ENCODE data around the gene CDK14.

CDK14 gene

GRCh38 chr7:90818341-90818740 lies 222.2 kb downstream of the CDK14 start:
- no peak for DNase-seq

DNA sequence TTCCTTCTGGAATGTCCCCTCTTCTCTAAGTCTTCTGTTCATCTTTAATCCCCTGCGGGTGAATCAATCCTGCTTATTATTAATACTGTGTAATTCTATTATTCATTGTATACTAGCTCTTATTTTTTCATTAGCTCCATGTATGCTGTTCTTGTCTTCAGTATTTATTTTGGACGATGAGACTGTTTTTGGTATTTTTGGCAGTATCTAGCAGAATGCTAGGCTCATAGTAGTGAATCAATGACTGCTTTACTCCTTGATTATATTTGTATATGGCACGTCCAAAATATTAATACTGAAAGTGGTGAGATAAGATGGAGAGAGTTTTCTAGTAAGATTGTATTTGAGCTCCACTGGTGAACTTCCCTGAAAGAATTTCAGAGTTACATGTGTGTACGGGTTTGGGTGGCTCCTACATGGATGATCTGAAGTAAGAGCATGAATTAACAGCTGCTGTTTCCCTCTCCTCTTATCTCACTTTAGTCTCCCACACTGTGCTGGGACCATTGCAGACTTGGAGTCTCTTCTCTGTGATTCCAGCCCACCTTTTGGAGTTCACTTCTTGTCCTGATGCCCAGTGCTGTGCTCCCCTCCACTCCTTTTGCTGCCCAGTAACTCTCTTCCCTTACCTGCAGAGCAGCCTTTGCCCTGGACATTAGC lies 226.0 kb downstream of the CDK14 start:
- no peak for DNase-seq

DNA sequence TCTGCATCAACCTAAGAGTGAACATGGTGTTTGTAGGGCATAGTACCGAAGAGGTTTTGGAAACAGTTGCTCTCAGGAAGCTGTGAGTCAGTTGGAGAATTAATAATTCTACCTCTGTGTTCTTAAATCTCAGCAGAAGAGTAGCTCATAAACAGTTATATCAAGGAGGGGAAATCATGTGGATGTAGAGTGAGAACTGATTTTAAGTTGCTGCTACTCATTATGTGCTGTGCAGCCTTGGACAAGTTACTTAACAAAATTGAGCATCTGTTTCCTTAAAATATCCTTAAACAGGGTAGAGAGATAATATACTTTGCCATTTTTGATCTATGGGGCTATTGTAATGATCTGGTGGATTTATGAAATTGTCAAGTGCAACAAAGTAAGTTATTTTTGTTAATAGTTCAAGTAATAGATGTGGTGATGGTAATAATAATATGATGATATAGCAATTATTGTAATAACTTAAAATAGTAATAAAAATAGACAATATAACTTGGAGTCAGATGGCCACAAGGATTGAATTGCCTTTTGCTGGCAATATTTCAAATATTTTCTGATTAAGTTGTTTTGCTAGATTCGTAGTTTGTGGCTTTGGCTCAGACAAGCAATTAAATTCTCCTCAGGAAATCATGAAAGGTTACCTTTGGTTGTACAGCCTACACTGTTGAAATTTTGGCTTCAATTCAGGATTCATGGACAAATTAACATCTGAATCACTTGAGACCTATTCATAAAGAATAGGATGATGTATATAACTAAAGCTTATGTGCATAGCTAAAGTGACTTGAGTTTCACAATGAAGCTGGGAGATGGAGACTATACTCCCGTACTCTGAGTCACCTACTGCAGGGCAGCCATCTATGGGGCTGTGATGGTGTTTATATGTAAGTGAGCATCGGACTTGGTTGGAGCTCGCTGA lies 228.5 kb downstream of the CDK14 start:
- no peak for DNase-seq

DNA sequence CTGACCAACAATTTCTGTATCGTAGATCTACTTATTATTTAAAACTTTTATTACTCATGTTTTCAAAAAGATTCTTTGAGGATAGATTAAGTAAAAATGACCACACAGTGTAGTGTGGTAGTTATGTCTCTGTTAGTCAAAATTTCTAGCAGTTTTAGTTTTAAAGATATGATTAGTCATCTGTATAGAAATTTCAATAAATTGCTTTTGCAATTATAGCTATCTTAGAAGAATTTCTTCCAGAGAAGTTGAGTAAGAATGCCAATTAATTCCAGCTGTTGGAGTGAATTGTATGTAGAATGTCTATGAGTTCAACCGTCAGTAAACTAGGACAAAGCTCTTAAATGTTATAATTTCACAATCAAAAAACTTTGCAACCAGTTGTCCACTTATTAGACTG lies 229.7 kb downstream of the CDK14 start:
- DNase-seq = no peak

DNA sequence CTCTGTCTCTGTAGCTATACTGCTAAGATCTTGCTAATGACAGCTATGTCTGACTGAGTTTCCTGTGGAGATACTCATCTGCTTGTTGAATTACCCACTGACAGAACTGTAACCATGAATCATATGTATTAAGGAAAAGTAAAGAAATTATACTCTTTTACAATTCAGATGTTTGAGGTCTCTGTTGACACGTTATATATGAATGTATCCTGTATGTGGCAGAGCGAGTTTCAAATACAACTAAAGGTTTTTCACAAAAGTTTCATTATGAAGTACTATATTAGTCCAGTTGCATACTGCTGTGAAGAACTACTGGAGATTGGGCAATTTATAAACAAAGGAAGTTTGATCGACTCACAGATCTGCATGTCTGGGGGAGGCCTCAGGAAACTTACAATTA lies 232.5 kb downstream of the CDK14 start:
- no peak for DNase-seq

DNA sequence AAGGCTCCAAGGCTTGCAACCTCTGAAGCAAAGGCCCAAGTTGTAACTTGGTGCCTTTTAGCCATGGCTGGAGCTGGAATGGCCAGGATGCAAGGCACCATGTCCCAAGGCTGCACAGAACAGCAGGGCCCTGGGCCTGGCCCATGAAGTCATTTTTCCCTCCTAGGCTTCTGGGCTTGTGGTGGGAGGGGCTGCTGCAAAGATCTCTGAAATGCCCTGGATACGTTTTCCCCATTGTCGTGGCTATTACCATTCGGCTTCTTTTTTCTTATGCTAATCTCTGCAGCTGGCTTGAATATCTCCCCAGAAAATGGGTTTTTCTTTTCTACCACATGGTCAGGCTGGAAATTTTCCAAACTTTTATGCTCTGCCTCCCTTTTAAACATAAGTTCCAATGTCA lies 234.2 kb downstream of the CDK14 start:
- no peak for DNase-seq

GRCh38 chr7:90832726-90833125 lies 236.6 kb downstream of the CDK14 start:
- DNase-seq = no peak

GRCh38 chr7:90833443-90833842 lies 237.3 kb downstream of the CDK14 start:
- DNase-seq = no peak

- no peak for DNase-seq
Measured at GRCh38 chr7:90834771-90835170, 238.7 kb downstream of the CDK14 start.

GRCh38 chr7:90835861-90836260 lies 239.7 kb downstream of the CDK14 start:
- DNase-seq = no peak

DNA sequence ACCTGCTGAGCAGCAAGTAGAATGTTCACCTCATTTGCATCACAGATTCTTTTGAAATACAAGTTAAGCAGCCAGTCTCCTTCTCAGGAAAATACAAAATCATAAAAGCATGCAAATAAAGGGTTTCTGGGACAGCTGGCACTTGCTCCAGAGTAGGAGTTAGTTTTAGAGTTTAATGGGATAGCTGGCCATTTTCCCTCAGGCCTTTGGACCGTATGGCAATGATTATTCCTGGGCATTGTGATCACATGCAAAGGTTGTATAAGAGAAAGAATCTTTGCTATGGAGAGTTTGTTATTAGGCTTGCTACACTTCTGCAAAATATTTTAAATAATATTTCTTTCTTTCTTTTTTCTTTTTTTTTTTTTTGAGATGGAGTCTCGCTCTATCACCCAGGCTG lies 240.8 kb downstream of the CDK14 start:
- no peak for DNase-seq

DNA sequence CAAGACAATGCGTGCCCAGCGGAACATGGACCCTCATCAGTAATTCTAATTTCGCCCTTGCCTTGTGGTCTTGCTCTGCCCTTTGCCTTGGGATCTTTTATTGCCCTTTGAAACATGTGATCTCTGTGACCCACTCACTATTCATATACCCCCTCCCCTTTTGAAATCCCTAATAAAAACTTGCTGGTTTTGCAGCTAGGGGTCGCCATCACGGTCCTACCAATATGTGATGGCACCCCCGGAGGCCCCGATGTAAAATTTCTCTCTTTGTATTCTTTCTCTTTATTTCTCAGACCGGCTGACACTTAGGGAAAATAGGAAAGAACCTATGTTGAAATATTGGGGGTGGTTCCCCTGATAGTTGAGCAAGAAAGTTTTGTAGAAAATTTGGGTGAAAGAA lies 242.7 kb downstream of the CDK14 start:
- DNase-seq = no peak

DNA sequence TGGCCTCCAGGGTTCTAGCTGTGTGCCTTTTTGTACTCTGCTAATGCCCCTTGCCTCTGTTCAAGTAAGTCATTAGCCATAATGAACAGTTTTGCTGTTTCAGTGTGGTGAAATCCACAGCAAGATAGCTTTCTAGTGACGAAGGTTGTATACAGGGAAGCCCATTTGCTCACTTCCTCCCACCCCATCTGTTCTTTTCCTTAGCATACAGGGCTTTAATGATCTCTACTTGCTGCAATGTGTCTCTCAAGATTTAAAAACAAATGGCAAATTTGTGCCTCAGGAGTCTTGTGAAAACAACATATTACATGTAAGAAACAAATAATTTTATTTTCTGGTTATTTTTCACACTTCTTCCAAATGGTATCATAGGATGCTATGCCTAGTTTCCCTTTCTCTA lies 243.2 kb downstream of the CDK14 start:
- DNase-seq = no peak

GRCh38 chr7:90839727-90840291 lies 243.7 kb downstream of the CDK14 start:
- no peak for DNase-seq

DNA sequence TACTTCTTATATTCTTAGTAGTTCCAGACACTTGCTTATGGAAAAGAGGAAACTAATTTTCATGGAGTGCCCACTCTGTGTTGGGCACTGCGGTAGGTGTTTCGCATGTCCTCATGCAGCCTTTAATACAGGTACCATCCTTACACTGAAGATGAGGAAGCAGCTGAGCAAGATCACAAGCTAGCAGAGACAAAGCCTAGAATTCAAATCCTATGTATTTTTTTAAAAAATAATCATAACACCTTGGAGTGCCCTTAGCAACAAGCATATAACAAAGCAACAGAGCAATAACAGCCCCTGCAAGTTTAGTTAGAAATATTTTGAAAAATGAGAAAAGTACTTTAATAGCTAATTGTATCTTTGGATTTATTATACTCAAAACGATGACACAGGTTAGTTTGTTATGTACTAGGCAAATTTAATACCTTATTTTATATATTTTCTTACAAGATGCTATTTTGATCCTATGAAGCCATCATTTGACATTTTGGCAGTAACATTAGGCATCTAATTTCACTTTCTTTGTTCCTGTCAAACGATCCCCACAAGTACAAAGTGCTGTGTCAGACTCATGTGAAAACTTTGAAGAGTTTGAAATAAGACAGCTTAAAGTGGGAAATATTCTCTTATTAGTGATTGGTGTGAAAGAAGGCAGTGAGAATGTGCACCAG lies 245.8 kb downstream of the CDK14 start:
- no peak for DNase-seq

GRCh38 chr7:90842430-90842788 lies 246.3 kb downstream of the CDK14 start:
- no peak for DNase-seq

- DNase-seq = no peak
Measured at GRCh38 chr7:90843472-90843871, 247.4 kb downstream of the CDK14 start.

- DNase-seq = no peak
Measured at GRCh38 chr7:90844421-90844820, 248.3 kb downstream of the CDK14 start.

GRCh38 chr7:90846192-90846591 lies 250.1 kb downstream of the CDK14 start:
- DNase-seq = no peak

GRCh38 chr7:90850066-90850465 lies 253.9 kb downstream of the CDK14 start:
- DNase-seq = no peak

- DNase-seq = no peak
Measured at GRCh38 chr7:90850471-90850870, 254.3 kb downstream of the CDK14 start.

DNA sequence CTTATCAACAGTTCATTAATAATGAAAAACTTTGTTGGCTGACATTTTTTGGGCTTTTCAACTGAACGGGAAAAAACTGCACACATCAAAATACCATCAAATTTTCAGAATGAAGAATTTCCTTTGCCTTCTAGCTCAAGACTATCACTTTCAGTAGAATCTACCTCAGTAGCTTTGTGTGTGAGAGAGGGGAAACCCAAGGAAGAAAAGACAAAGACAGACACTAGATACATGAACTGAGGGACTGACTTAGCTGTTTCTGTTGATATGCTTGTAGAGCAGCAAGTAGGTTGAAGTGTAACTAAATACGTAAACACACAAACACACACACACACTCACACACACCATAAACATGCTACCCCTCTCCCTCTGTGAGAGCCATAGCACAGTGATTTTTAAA lies 257.1 kb downstream of the CDK14 start:
- no peak for DNase-seq

DNA sequence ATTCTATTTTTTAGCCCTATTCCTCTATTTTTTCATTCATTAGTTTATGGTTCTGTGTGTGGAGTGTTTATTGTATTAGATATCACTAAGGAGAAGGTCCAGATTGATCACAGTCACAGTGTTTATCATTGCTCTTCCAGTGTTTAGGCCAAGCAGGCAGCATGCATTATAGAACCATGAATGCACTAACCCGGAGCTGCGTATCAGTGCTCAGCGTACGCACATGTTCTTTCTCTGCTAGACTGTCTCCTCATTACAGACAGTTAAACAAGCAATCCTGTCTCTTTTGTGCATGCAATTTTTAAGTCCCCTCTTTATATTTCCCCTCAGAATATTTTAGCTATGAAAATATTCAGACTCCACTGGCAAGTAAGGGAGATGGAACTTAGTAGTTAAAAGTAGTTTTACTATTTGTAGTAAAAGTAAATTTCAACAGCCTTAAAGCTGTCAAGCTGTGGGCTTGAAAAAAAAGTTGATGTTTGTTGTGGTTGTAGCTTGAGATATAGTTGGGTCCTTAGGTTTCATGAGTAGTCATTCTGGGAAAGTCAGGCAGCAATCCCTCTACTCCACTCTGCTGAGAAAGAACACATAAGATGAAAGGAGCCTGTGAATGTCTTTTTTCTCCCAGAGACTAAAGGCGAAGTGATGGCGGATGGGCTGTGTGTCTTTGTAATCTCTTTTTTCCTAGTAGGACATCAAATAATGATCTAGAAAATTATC lies 260.4 kb downstream of the CDK14 start:
- no peak for DNase-seq
